Midbrain (tissue), 1 donor: ENCODE data around the gene C7orf25.
A peak's percentile ranks its signal among the peaks of the same experiment; 100 is the strongest.

Experiments used
- DNase-seq: peaks from one replicate; lab custom pipeline; 2025; lab: John Stamatoyannopoulos, UW

C7orf25 gene

DNA sequence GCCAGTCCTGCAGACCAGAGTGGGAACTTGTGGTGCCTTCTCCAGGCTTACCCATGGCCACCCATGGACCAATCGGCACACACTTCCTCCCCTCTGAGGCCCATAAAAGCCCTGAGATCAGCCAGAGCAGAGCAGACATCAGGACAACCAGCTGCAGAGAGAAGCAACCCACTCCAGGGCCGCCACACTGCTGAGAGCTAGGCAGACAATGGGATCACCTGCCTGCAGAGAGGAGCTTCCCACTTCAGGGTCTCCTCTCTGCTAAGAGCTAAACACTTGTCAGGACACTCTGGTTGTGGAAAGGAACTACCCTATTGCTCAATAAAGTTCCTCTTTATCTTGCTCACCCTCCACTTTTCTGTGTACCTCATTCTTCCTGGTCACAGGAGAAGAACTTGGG, 34.0 kb downstream of the C7orf25 start:
- DNase-seq, result no peak

DNA sequence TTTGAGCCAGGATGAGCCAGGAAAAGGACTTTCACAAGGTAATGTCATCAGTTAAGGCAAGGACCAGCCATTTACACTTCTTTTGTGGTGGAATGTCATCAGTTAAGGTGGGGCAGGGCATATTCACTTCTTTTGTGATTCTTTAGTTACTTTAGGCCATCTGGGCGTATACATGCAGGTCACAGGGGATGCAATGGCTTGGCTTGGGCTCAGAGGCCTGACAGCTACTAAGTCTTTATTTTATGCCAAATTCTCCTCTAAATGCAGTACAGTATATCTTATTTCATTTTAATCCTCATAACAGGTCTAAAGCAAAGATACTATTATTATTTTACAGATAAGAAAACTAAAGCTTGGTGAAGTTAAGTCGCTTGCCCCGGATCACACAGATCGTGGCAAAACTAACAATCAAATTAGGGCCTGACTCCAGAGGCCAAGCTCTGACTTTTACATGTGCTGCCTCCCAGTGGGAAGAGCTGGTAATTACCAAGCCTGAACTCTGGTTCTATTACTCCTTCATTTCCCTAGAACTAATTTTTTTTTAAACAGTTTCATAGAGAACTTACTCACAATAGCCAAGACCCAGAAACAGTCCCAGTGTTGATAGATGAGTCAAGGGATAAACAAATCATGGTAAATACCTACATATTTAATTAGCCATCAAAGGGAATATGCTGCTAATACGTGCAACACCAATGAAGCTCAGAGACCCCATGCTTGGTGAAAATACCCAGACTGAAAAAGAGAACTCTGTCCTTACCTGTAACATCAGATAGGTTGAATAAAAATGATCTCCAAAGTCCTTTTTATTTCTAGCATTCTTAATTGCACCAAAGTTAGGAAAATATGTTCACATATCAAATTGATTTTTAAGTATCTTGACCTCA, 35.4 kb downstream of the C7orf25 start:
- DNase-seq, result peak; percentile 53

DNA sequence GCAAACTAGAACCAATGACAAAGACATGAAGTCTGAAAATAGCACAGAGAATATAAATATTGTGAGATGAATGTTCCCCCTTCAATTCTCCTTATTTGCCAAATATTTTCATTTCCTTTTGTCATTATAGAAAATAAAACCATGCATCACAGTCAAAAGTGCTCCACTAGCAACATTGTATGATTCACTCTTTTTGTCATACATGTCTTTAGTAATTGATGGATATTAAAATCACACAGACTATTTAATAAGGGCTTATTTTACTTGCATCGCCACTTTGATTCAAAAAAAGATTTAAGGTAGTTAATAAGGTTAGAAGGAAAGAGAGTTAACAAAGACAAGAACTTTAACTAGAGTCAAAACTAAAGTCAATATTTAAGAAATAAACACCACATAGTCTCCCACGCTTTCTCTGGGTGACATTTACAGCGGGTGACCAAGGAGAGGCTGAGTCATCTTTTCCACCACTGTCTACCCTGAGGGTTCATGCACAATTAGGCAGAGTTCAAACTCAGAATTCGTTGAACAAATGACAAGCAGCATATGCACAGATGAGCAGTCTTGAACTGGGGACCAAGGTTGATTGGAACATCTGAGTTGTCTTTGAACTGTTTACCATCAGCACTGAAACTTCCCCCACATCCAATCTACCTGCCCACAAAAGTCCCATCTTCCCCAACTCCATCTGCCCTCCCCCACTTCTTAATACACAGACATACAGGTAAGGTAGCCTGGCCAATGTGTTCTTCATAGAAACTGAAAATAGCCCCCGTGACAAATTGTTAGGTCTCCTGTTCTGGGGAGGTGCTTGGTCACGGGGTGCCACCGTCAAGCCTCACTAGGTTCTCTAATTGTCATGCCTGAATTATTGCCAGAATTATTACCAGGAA, 42.5 kb downstream of the C7orf25 start:
- no peak for DNase-seq

DNA sequence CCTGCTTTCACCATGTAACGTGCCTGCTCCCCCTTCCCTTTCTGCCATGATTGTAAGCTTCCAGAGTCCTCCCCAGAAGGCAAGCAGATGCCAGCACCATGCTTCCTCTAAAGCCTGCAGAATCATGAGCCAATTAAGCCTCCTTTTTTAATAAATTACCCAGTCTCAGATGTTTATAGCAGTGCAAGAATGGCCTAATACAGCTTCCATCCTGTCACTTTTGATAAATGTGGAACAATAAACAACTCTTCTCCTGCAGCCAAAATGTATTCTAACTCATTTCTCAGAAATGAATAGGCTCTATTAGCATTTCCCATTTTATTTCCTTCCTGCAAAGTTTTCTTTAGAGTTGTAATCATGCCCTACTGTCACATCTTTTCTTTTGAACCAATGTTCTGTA, 43.4 kb downstream of the C7orf25 start:
- DNase-seq, result no peak
